ENCODE data around the gene PXDN. TPM values are rescaled to one million over a fixed set of nuclear protein-coding genes. Genes with fewer than 3 reads are reported as not detected.
"Not testable (repeated sequence)": the region's sequence is repeated elsewhere in the genome, so short reads cannot be mapped to it uniquely, and the experiment has no call there.

Gene PXDN
- polyA plus RNA-seq, 4 donors = 154 to 191 (median 170) TPM

DNA sequence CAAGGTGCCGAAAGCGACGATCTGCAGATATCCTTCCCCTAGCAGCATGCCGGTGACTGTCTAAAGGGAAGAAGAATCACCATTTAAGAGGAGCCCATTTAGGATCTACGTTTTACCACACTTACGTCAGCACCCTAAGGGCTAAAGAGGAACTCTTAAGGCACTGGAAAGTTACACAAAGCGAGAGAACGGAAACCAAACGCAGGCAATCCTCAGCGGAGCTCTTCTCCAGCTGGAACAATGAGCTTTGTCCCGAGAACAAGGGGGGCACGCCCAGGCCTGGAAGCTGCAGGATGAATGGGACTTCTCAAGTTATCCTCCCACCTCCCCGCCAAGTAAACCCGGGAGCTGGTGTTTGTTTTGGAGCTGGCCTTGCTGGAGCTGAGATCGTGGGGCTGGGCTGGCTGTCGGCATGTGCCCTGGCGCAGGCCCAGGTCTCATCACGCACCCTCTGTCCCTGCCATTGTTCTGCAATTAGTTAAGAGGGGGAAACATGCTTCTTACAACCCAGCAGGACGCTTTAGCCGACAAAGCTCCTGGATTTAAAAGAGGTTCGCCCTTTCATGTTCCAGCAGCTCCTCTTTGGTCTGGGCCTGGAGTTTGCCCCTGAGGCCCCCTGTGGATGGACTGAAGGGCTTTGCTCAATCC lies 36.4 kb downstream of the PXDN start:
- DNase-seq (ENCODE audit: low read depth in 4 of 4, low spot score in 2 of 4) = no peak

DNA sequence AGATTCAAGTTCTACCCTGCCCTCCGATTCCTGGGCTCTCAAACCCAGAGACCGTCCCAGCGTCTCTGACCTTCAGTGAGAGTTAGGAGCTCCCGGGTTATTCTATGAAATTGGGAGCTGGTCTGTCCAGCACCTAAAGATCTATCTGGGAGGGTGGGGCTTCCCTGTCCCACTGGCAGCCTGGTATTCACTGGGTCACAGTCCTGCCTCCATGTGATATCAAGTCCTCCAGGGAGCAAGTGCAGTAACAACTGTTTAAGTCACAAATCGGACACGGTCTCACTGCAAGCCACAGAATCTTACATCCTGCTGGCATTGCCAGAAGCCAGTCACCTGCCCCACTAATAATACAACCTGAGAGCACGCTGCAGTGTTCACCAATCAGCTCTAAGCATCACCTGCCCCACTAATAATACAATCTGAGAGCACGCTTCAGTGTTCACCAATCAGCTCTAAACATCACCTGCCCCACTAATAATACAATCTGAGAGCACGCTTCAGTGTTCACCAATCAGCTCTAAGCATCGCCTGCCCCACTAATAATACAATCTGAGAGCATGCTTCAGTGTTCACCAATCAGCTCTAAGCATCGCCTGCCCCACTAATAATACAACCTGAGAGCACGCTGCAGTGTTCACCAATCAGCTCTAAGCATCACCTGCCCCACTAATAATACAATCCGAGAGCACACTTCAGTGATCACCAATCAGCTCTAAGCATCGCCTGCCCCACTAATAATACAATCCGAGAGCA lies 38.0 kb downstream of the PXDN start:
- DNase-seq (ENCODE audit: low read depth in 4 of 4, low spot score in 2 of 4) = not testable (repeated sequence)

DNA sequence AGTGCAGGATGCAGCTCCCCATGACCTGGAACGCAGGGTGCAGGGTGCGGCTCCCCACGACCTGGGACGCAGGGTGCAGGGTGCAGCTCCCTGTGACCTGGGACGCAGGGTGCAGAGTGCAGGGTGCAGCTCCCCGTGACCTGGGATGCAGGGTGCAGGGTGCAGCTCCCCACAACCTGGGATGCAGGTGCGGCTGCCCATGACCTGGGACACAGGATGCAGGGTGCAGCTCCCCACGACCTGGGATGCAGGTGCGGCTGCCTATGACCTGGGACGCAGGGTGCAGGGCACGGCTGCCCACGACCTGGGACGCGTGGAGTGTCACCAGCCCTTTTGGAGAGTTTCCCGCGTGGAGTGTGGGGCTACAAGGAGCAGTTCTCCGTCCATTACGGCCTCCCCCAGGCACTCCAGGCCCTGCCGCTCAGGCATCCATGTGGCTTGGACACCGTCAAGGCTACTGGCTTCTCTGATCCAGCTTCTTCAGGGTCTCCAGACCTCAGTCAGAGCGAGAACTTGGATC lies 38.7 kb downstream of the PXDN start:
- DNase-seq (ENCODE audit: low read depth in 4 of 4, low spot score in 2 of 4) = no peak

DNA sequence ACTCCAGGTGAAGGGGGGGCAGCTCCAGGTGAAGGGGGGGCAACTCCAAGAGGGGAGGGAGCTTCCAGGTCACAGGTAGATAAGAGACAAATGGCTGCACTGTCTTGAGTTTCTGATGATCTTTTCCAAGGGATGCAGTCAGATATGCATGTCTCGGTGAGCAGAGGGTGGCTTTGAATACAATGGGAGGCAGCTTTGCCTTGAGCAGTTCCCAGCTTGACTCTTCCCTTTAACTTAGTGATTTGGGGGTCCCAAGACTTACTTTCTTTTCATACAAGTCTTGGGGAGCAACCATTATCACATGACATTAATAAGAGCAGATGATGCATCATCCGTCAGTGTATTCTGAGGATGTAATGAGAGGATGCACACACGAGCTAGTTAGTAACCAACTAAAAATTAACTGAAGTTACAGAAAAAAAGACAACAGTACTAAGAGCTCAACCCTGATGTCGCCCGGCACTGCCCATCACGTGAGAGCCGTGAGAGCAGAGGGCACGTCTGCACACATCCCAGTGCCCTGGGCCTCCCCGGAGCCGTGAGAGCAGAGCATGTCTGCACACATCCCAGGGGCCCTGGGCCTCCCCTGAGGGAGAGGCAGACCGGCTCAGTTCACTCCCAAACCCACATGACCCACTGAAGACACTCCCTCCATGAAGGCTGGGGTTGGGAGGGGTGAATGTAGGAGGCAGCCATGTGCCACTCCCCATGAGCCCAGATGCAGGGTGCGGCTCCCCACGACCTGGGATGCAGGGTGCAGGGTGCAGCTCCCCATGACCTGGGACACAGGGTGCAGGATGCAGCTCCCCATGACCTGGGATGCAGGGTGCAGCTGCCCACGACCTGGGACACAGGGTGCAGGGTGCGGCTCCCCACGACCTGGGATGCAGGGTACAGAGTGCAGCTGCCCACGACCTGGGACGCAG lies 39.4 kb downstream of the PXDN start:
- no peak for DNase-seq (ENCODE audit: low read depth in 4 of 4, low spot score in 2 of 4)

DNA sequence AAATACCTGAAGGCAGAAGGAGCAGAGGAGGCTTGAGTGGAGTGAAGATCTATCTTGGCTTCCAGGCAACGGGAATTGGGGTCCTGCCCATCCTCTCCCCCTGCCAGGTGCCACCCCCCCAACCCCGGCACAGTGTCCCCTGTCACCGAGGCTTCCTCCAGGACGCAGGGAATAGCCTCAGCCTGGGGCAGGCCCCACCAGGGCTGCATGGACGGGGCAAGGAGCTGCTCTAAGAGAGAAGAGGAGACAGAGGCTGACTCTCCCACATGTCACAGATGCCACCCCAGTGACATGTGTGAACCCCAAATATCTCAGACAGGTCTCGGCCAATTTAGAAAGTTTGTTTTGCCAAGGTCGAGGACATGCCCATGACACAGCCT lies 42.1 kb downstream of the PXDN start:
- no peak for DNase-seq (ENCODE audit: low read depth in 4 of 4, low spot score in 2 of 4)

GRCh38 chr2:1701556-1702185 lies 42.6 kb downstream of the PXDN start:
- DNase-seq (ENCODE audit: low read depth in 4 of 4, low spot score in 2 of 4) = no peak

GRCh38 chr2:1701020-1701419 lies 43.3 kb downstream of the PXDN start:
- DNase-seq (ENCODE audit: low read depth in 4 of 4, low spot score in 2 of 4) = no peak

DNA sequence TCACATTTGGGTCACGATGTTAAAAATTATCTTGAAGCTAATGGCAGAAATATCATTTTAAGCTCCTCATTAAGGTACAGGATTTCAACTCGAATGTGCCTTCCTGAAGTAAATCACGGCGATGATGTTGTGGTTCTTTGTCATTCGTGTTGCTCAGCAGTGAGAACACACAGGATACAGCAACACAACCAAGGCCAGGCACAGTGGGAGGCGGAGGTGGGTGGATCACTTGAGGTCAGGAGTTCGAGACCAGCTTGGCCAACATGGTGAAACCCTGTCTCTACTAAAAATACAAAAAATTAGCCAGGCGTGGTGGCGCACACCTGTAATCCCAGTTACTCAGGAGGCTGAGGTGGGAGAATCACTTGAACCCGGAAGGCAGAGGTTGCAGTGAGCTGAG lies 43.9 kb downstream of the PXDN start:
- not testable (repeated sequence) for DNase-seq (ENCODE audit: low read depth in 4 of 4, low spot score in 2 of 4)

GRCh38 chr2:1698188-1698945 lies 45.9 kb downstream of the PXDN start:
- DNase-seq (ENCODE audit: low read depth in 4 of 4, low spot score in 2 of 4) = no peak

- DNase-seq (ENCODE audit: low read depth in 4 of 4, low spot score in 2 of 4) = no peak
These were observed 46.7 kb downstream of the PXDN start for GRCh38 chr2:1697601-1698000.

GRCh38 chr2:1696472-1696871 lies 47.8 kb downstream of the PXDN start:
- DNase-seq (ENCODE audit: low read depth in 4 of 4, low spot score in 2 of 4) = no peak

DNA sequence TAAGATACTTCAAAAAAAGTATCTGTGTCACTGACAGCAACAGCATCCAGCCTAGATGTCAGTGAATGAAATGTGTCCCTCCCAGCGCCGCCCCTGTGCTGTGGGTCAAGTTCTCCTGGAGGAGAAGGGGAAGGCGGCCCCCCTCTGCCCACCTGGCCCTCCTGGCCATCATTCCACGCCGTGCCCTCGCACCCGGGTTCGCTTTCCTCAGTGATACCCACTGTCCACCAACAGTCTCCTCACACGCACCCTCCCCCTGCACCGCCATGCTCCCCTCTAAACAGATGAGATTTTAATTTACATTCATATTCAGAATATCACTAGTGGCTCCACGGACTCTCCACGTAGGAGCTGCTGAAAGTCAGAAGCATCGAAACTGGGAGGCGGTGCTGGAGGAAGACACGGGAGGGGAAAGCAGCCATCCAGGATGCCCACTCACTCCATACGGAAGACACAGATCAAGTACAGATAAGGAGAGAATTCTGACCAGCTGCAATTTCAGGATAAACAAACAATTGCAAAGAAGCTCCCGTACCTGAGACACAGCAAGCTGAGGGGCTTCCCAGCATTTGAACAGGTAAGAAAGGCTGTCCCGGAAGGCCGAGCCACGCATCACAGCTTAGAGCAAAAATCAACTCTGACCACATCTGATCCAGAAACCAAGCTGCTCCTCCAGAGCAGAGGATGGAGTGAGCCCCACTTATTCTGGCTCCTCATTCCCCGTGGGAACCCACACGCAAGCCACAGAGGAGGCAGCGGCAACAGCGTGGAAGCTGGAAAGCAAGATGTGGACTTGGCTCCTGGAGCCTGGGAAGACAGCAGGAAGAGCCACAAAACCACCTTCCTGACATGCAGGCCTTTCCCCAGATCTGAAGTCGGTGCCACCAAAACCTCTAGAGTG lies 49.7 kb downstream of the PXDN start:
- no peak for DNase-seq (ENCODE audit: low read depth in 4 of 4, low spot score in 2 of 4)

GRCh38 chr2:1693723-1694122 lies 50.6 kb downstream of the PXDN start:
- no peak for DNase-seq (ENCODE audit: low read depth in 4 of 4, low spot score in 2 of 4)

GRCh38 chr2:1692342-1692741 lies 52.0 kb downstream of the PXDN start:
- DNase-seq (ENCODE audit: low read depth in 4 of 4, low spot score in 2 of 4) = no peak

GRCh38 chr2:1691366-1691765 lies 52.9 kb downstream of the PXDN start:
- no peak for DNase-seq (ENCODE audit: low read depth in 4 of 4, low spot score in 2 of 4)

DNA sequence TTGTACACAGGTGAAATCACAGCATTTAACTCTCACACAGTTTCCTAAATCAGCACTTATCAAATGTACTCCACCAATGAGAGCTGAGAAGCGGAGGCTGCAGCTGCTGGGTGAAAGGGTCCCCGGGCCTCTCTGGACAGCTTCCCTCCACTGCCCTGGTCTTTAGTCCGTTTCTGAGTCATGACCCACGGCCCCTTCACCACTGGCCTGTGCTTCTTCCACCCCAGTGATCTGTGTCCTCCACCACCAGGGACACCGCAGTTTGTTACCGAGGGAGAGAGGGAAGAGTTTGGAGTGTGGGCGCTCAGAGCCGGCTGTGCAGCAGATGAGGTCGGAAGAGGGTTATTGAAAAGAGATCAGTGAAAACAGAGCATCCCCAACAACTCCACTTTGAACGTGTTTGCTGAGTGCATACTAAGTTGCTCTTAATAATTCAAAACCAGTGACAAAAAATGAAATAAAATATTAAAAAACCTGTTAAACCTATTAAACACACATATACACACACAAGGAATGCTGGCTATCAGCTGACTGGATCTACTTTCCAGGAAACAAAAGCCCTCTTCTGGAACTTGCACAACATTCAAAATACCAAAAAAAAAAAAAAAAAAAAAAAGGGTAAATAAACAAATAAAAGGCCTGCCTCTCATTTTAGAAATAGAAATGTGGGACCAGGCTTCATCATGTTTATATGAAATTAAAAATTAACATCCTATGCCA lies 54.1 kb downstream of the PXDN start:
- no peak for DNase-seq (ENCODE audit: low read depth in 4 of 4, low spot score in 2 of 4)

- no peak for DNase-seq (ENCODE audit: low read depth in 4 of 4, low spot score in 2 of 4)
These were observed 55.5 kb downstream of the PXDN start for GRCh38 chr2:1688859-1689258.

- DNase-seq (ENCODE audit: low read depth in 4 of 4, low spot score in 2 of 4) = no peak
These were observed 56.2 kb downstream of the PXDN start for GRCh38 chr2:1688161-1688560.

All from left renal cortex interstitium (tissue), 4 donors.